ENCODE results near the gene RAB5A. TPM values are rescaled to one million over a fixed set of nuclear protein-coding genes. Genes with fewer than 3 reads are reported as not detected.
"Not testable (repeated sequence)": the region's sequence is repeated elsewhere in the genome, so short reads cannot be mapped to it uniquely, and the experiment has no call there.

The RAB5A gene
- total RNA-seq, 3 donors from 2014 or later, result 72.8 to 97.2 (median 82.9) TPM

DNA sequence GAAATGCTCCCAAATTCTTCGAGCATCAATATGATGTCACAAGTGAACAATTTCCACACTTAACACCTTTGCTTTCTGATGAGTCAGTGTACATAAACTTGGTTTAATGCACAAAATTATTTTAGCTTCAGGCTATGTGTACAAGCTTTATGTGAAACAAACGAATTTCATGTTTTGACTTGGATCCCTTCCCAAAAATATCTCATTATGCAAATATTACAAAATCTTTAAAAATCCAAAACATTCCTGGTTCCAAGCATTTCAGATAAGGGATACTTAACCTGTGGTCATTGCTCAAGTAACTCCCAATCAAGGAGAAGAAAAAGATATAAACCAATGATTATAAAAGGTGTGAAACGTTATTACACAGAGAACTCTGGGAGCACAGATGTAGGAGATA is 25.2 kb downstream of the RAB5A start:
- no peaks in the 10 kb centered on the region for H3K27me3 ChIP-seq
- H3K4me3 ChIP-seq, result no peak overlapping the region
- no peak for DNase-seq (ENCODE audit: low spot score in 2 of 2)
- no peaks in the 10 kb centered on the region for H3K36me3 ChIP-seq
- no peaks in the 10 kb centered on the region for H3K4me1 ChIP-seq
- intact Hi-C loops (cut with DNase I; ENCODE audit: low total_unique reads), result no loop called here
- TF ChIP-seq POLR2A (IDR thresholded peaks at IDR 0.05) (no peak), POLR2AphosphoS5 (IDR thresholded peaks at IDR 0.05) (no peak)
- TF ChIP-seq, protein P1, sequence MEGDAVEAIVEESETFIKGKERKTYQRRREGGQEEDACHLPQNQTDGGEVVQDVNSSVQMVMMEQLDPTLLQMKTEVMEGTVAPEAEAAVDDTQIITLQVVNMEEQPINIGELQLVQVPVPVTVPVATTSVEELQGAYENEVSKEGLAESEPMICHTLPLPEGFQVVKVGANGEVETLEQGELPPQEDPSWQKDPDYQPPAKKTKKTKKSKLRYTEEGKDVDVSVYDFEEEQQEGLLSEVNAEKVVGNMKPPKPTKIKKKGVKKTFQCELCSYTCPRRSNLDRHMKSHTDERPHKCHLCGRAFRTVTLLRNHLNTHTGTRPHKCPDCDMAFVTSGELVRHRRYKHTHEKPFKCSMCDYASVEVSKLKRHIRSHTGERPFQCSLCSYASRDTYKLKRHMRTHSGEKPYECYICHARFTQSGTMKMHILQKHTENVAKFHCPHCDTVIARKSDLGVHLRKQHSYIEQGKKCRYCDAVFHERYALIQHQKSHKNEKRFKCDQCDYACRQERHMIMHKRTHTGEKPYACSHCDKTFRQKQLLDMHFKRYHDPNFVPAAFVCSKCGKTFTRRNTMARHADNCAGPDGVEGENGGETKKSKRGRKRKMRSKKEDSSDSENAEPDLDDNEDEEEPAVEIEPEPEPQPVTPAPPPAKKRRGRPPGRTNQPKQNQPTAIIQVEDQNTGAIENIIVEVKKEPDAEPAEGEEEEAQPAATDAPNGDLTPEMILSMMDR (IDR thresholded peaks at IDR 0.05), result no peak
- H3K27ac ChIP-seq, result no peak overlapping the region
- H3K9me3 ChIP-seq, result no peaks in the 10 kb centered on the region

DNA sequence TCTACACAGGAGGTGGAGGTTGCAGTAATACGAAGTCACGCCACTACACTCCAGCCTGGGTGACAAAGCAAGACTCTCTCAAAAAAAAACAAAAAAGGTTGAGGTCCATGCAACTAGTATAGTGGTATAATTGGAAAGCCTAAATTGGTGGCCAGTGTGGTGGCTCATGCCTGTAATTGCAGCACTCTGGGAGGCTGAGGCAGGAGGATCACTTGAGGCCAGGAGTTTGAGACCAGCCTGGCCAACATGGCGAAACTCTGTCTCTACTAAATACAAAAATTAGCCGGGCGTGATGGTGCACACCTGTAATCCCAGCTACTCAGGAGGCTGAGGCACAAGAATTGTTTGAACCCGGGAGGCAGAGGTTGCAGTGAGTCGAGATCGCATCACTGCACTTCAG is 42.0 kb downstream of the RAB5A start:
- H3K27me3 ChIP-seq; H3K4me1 ChIP-seq; H3K4me3 ChIP-seq; H3K27ac ChIP-seq; DNase-seq (ENCODE audit: low spot score in 2 of 2); H3K9me3 ChIP-seq; H3K36me3 ChIP-seq; intact Hi-C loops (cut with DNase I; ENCODE audit: low total_unique reads): not testable (repeated sequence)

DNA sequence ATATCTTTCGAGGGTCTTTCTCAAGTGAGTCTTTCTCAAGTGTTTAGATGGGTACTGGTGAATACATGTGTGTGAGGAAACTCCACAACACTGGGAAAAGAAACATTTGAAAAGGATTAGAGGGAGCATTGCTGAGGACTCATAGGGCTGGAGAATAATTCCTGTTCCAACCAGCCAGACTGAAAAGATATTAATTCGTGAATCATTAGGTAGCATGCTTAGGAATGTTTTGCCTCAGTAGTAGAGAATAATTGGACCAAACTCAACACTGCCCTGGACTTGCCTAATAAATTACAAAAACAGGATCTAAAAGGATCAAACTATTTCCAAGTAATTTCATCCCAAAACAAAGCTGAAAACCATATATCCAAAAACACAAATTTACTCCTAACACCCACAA is 47.9 kb downstream of the RAB5A start:
- no peaks in the 10 kb centered on the region for H3K36me3 ChIP-seq
- no peak overlapping the region for H3K4me3 ChIP-seq
- no peaks in the 10 kb centered on the region for H3K9me3 ChIP-seq
- intact Hi-C loops (cut with DNase I; ENCODE audit: low total_unique reads), result no loop called here
- no peak for DNase-seq (ENCODE audit: low spot score in 2 of 2)
- H3K4me1 ChIP-seq, result no peaks in the 10 kb centered on the region
- H3K27me3 ChIP-seq, result no peaks in the 10 kb centered on the region
- H3K27ac ChIP-seq, result no peak overlapping the region
- TF ChIP-seq POLR2AphosphoS5 (IDR thresholded peaks at IDR 0.05), result no peak
- no peak for TF ChIP-seq POLR2A (IDR thresholded peaks at IDR 0.05)
- TF ChIP-seq, protein P1 (IDR thresholded peaks at IDR 0.05), result no peak

GRCh38 chr3:19997502-19997901 is 50.6 kb downstream of the RAB5A start:
- Histone ChIP-seq H3K9me3 (no peaks in the 10 kb centered on the region), H3K4me3 (no peak overlapping the region), H3K27me3 (no peaks in the 10 kb centered on the region), H3K27ac (no peak overlapping the region), H3K4me1 (no peaks in the 10 kb centered on the region), H3K36me3 (no peaks in the 10 kb centered on the region)
- intact Hi-C loops (cut with DNase I; ENCODE audit: low total_unique reads), result no loop called here
- TF ChIP-seq POLR2AphosphoS5 (IDR thresholded peaks at IDR 0.05) (no peak), POLR2A (IDR thresholded peaks at IDR 0.05) (no peak)
- TF ChIP-seq, protein P1 (IDR thresholded peaks at IDR 0.05), result no peak
- DNase-seq (ENCODE audit: low spot score in 2 of 2), result no peak

DNA sequence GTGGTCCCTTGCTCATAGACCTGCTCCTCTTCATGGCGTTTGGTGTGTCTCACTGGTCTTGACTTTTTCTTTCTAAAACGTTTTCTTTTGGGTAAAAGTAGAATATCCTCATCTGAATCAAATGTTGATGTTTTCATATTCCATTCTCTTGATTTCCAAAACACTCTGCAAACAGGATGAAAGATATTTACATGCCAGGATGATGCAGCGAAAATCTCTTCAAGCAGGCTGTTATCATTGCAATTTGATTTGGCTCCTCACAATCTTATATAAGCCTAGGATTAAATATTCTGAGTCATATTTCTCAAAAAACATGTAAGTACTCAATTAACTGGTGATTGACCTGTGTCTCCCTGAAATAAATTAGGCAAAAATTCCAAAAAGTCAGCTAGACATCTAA is 55.0 kb downstream of the RAB5A start:
- no peak for DNase-seq (ENCODE audit: low spot score in 2 of 2)
- Histone ChIP-seq H3K36me3 (no peaks in the 10 kb centered on the region), H3K9me3 (no peaks in the 10 kb centered on the region), H3K27me3 (no peaks in the 10 kb centered on the region), H3K4me3 (no peak overlapping the region), H3K4me1 (no peaks in the 10 kb centered on the region), H3K27ac (no peak overlapping the region)
- TF ChIP-seq POLR2A (IDR thresholded peaks at IDR 0.05) (no peak), POLR2AphosphoS5 (IDR thresholded peaks at IDR 0.05) (no peak)
- TF ChIP-seq, protein P1 (IDR thresholded peaks at IDR 0.05), result no peak
- intact Hi-C loops (cut with DNase I; ENCODE audit: low total_unique reads), result no loop called here

DNA sequence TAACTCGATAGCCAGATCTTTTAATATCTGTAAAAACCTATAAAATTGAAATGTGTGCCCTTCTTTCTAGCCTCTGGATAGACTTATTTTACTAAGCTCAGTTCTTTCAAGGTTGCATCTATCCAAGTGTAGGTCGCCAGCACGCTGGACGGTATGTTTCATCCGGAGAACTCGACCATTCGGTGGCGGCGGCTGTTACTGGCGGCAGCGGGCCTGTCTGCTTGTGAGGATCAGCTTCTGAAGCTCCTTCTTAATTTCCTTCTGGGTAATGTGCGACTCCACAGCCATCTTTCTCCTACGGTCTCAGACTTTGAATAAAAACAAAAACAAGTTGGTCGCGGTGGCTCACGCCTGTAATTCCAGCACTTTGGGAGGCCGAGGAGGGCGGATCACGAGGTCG is 61.1 kb downstream of the RAB5A start:
- intact Hi-C loops (cut with DNase I; ENCODE audit: low total_unique reads), result no loop called here
- TF ChIP-seq POLR2A (IDR thresholded peaks at IDR 0.05) (no peak), POLR2AphosphoS5 (IDR thresholded peaks at IDR 0.05) (no peak)
- TF ChIP-seq, protein P1 (IDR thresholded peaks at IDR 0.05), result no peak
- Histone ChIP-seq H3K27me3 (no peaks in the 10 kb centered on the region), H3K4me1 (no peaks in the 10 kb centered on the region), H3K36me3 (no peaks in the 10 kb centered on the region), H3K27ac (no peak overlapping the region), H3K4me3 (no peak overlapping the region), H3K9me3 (no peaks in the 10 kb centered on the region)
- DNase-seq (ENCODE audit: low spot score in 2 of 2), result no peak
